Measurements from ENCODE around the gene ACBD3. TPM values are rescaled to one million over a fixed set of nuclear protein-coding genes. Genes with fewer than 3 reads are reported as not detected.
A peak's percentile ranks its signal among the peaks of the same experiment; 100 is the strongest.

Gene ACBD3
- total RNA-seq, 4 donors from 2014 or later = 28.1 to 53.6 (median 32.6) TPM

DNA sequence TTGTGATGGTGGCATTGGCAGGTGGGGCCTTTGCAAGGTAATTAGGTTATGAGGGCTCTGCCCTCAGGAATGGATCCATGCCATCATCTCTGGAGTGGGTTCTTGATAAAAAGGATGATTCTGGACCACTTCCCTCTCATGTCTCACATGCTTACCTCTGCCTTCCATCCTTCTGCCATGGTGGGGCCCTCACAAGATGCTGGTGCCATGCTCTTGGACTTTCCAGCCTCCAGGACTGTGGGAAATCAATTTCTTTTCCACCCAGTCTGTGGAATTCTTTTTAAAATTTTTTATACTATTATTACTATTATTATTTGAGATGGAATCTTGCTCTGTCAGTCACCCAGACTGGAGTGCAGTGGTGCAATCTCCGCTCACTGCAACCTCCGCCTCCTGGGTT is 57.3 kb downstream of the ACBD3 start:
- WGBS = 98% methylated on average over 2 of the region's 2 CpGs
- Histone ChIP-seq H3K27ac (replicated peaks in 1 of 4) (no peak overlapping the region), H3K4me3 (no peak overlapping the region), H3K27me3 (no peaks in the 10 kb centered on the region), H3K36me3 (no peaks in the 10 kb centered on the region), H3K9me3 (no peaks in the 10 kb centered on the region), H3K4me1 (peaks cover 0 to 23% (median 11%) of the 10 kb centered on the region in 4 donors)
- no peak for DNase-seq (ENCODE audit: extremely low spot score)
- TF ChIP-seq, protein P1, sequence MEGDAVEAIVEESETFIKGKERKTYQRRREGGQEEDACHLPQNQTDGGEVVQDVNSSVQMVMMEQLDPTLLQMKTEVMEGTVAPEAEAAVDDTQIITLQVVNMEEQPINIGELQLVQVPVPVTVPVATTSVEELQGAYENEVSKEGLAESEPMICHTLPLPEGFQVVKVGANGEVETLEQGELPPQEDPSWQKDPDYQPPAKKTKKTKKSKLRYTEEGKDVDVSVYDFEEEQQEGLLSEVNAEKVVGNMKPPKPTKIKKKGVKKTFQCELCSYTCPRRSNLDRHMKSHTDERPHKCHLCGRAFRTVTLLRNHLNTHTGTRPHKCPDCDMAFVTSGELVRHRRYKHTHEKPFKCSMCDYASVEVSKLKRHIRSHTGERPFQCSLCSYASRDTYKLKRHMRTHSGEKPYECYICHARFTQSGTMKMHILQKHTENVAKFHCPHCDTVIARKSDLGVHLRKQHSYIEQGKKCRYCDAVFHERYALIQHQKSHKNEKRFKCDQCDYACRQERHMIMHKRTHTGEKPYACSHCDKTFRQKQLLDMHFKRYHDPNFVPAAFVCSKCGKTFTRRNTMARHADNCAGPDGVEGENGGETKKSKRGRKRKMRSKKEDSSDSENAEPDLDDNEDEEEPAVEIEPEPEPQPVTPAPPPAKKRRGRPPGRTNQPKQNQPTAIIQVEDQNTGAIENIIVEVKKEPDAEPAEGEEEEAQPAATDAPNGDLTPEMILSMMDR (IDR thresholded peaks at IDR 0.05) = no peak
- TF ChIP-seq POLR2A (IDR thresholded peaks at IDR 0.05; ENCODE audit: low read depth) (no peak), POLR2AphosphoS5 (IDR thresholded peaks at IDR 0.05) (no peak), EP300 (IDR thresholded peaks at IDR 0.05) (no peak)
- intact Hi-C loops (cut with DNase I) = no loop called here

DNA sequence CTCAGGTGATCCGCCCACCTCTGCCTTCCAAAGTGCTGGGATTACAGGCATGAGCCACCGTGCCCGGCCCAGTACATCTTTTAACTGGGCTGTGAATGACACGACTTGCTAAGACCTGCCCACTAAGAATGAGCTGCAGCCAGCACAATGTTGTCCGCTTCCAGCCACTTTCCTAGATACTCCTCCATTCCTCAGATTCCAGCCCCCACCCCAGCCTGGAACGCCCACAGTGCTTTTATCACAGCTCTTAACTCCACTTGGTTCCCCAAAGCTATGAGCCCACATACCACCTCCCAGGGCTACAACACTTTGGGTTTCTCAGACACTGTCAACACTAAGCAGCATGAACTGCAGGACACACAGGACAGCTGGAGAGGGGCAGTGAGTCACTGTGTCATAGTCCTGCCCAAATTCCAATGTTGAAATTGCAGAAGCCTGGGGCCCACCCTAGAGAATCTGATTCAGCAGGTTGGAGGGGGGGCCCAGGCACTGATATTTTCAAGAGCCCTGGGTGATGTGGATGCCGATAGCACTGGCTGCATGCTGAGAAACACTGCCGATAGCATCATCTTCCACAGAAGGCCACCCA is 58.0 kb downstream of the ACBD3 start:
- Histone ChIP-seq H3K4me1 (peaks cover 0 to 19% (median 8%) of the 10 kb centered on the region in 4 donors), H3K9me3 (no peaks in the 10 kb centered on the region), H3K27me3 (no peaks in the 10 kb centered on the region), H3K4me3 (no peak overlapping the region), H3K36me3 (no peaks in the 10 kb centered on the region), H3K27ac (replicated peaks in 1 of 4) (peak overlapping the region in 3 of 4 donors; percentile 10 to 44 (median 17))
- TF ChIP-seq, protein P1 (IDR thresholded peaks at IDR 0.05) = no peak
- TF ChIP-seq POLR2AphosphoS5 (IDR thresholded peaks at IDR 0.05) = no peak
- no peak for TF ChIP-seq POLR2A (IDR thresholded peaks at IDR 0.05; ENCODE audit: low read depth)
- TF ChIP-seq EP300 (IDR thresholded peaks at IDR 0.05) = no peak
- intact Hi-C loops (cut with DNase I) = no loop called here
- no peak for DNase-seq (ENCODE audit: extremely low spot score)
- 83% methylated on average over 8 of the region's 8 CpGs for WGBS

DNA sequence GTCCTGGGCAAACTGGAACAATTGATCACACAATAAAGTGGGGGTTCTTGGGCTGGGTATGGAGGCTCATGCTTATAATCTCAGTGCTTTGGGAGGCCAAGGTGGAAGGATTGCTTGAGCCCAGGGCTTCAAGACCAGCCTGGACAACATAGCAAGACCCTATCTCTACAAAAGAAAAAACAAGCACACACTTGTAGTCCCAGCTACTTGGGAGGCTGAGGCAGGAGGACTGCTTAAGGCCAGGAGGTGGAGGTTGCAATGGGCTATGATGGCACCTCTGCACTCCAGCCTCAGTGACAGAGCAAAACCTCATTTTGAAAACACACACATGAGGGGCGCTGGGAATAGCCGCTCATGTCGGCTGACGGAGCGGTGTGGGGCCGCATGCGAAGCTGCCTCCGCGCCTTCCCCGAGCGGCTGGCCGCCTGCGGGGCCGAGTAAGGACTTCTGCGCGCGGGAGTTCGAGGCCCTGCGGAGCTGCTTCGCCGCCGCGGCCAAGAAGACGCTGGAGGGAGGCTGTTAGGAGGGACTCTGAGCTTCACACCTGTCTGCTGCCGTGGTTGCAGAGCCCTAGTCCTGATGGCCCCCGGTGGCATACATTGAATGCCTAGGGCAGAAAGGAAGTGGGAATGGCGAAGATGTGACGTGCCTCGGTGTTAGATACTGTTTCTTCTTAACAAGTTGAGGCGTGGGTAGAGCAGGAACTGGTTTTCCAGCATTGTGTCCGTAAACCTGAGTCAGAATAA is 59.5 kb downstream of the ACBD3 start:
- H3K4me3 ChIP-seq = no peak overlapping the region
- no peaks in the 10 kb centered on the region for H3K36me3 ChIP-seq
- peak overlapping the region in 2 of 4 donors; percentile 13 to 54 for H3K27ac ChIP-seq (replicated peaks in 1 of 4)
- TF ChIP-seq POLR2A (IDR thresholded peaks at IDR 0.05; ENCODE audit: low read depth) (no peak), POLR2AphosphoS5 (IDR thresholded peaks at IDR 0.05) (no peak), EP300 (IDR thresholded peaks at IDR 0.05) (no peak)
- TF ChIP-seq, protein P1 (IDR thresholded peaks at IDR 0.05) = no peak
- intact Hi-C loops (cut with DNase I) = no loop called here
- no peak for DNase-seq (ENCODE audit: extremely low spot score)
- H3K4me1 ChIP-seq = peaks cover 0 to 18% (median 14%) of the 10 kb centered on the region in 4 donors
- no peaks in the 10 kb centered on the region for H3K27me3 ChIP-seq
- 87% methylated on average over 25 of the region's 31 CpGs for WGBS
- H3K9me3 ChIP-seq = no peaks in the 10 kb centered on the region

DNA sequence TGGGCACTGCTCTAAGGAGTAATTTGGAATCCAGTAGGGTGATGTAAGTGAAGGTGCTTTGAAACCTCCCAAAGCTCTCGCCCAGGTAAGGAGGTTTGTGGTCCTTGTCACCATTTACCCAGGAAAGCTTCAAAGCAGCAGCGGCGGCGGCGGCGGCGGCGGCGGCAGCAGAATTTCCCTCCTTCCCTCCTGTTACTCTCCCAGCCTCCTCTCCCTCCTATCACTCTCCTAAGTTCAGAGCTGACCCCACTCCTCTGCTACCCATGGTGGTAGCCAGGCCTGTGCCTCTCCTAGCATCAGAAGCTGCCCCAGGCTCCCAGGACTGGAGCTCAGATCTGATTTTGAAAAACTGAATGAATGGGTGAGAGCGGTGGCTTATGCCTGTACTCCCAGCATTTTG is 60.7 kb downstream of the ACBD3 start:
- TF ChIP-seq, protein P1 (IDR thresholded peaks at IDR 0.05) = no peak
- TF ChIP-seq POLR2A (IDR thresholded peaks at IDR 0.05; ENCODE audit: low read depth) = no peak
- no peak for TF ChIP-seq EP300 (IDR thresholded peaks at IDR 0.05)
- no peak for TF ChIP-seq POLR2AphosphoS5 (IDR thresholded peaks at IDR 0.05)
- intact Hi-C loops (cut with DNase I) = loop anchor here (2.0 kb wide), 2 partner anchors 63 to 71 kb away; no protein-coding TSS in a partner anchor
- H3K36me3 ChIP-seq = no peaks in the 10 kb centered on the region
- DNase-seq (ENCODE audit: extremely low spot score) = no peak
- WGBS = 96% methylated on average over 10 of the region's 10 CpGs
- no peaks in the 10 kb centered on the region for H3K9me3 ChIP-seq
- H3K27ac ChIP-seq (replicated peaks in 1 of 4) = no peak overlapping the region
- no peak overlapping the region for H3K4me3 ChIP-seq
- H3K4me1 ChIP-seq = peaks cover 0 to 28% (median 22%) of the 10 kb centered on the region in 4 donors
- no peaks in the 10 kb centered on the region for H3K27me3 ChIP-seq
